D721Med (cell line): Measurements from ENCODE around the gene CCDC190.

Source experiments
- DNase-seq: peaks from one replicate; pipeline ENCODE4 v3.0.0; 2011; ENCODE audit warnings: low spot score; ENCODE audit not compliant: insufficient read length
- FAIRE-seq: peaks from 2 replicates; lab custom pipeline; 2011; peaks lifted over from hg19 to GRCh38; lab: Jason Lieb, UNC
- CTCF ChIP-seq: IDR thresholded peaks from 2 replicates; pipeline ENCODE4 v1.5.1; 2012; ENCODE audit warnings: mild to moderate bottlenecking, control low read depth; ENCODE audit not compliant: insufficient read depth; ENCODE audit errors: missing control alignments

Gene CCDC190

DNA sequence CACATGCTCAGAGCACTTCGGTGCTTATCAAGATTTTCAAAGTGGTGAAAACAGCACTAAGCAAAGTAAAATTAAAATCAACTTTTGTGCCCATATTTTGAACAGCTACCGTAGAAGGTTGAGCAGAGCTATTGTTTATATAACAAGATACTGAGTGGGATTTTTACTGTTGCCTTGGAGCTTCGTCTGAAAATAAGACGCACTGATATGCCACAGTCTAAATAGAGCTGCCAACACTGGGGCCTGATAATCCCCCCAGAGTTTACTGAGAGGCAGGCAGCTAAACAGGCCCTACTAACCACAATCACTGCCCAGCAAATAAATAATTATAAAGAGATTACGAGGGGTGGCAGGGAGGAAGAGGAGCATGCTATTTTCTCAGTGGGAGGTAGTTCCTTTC, 650 bp upstream of the CCDC190 start:
- no peak for DNase-seq
- no peak for FAIRE-seq

DNA sequence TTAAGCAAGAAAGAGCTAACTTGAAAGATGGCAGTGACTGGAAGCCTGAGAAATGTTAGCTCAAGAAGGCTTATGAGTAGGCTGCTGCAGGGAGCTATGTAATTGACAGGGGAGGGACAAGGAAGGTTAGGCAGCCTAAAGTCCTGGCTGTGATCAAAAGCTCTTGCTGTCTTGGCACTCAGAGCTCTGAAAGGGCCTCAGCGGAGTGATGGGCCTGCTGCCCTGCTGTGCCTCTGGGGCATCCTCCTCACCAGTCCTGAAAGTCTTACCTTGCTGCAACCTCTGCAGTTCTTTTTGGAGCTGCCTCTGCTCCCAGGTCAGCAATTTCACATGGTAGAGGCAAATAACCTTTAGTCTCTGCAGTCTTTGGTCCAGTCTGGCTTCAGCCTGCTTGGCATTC, 1.8 kb downstream of the CCDC190 start:
- DNase-seq (no peak), FAIRE-seq (no peak)
- no peak for TF ChIP-seq CTCF

More for the DNA sequence above, 650 bp upstream of the CCDC190 start:
- no peak for TF ChIP-seq CTCF

DNA sequence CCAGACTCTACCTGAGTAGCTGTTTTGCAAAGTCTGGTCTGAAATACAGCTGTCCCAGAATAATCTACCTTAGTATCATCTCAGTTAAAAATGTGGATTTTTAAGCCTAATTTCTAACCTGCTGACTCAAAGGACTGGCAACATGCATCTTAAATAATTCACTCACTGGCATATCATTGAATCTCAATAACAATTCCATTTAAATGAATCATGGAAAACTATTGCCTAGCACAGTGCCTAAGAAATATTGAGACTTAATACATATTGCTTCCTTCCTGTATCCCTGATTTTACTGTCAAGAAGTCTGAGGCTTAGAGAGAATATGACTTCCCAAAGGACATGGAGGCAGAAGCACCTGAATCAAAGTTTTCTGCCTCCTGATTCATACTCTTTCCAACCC, 3.1 kb downstream of the CCDC190 start:
- no peak for FAIRE-seq
- no peak for TF ChIP-seq CTCF

GRCh38 chr1:162856260-162856659, 4.7 kb downstream of the CCDC190 start:
- DNase-seq (no peak), FAIRE-seq (peak; percentile 66)
- TF ChIP-seq CTCF: no peak

More for the DNA sequence above, 3.1 kb downstream of the CCDC190 start:
- no peak for DNase-seq

DNA sequence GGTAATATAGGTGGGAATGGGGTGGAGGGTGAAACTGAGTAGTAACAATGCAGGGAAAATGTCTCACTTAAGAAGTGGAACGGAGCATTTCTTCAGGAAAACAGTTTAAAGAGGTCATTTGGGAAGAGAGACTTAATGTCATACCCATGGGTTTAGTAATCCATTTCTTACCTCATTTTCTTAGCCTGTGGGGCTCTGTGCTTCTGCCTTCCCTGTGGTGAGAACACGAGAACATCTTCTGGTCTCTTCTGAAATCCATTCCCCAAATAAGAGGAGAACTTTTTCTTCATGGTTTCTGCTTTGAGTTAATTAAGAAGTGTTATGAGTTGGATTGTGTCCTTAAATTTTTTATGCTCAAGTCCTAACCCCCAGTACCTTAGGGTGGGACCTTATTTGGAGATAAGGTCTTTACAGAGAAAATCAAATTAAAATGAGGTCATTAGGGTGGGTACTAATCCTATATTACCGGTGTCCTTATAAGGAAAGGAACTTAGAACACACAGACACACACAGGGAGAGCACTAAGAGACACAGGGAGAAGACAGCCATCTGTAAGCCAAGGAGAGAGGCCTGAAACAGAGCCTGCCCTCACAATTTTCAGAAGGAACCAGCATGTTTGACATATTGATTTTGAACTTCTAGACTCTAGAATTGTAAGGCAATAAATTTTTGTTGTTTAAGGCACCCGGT, 5.4 kb downstream of the CCDC190 start:
- DNase-seq (no peak), FAIRE-seq (no peak)
- no peak for TF ChIP-seq CTCF

- FAIRE-seq (peak; percentile 94), DNase-seq (peak; percentile 48)
- peak; percentile 96 for TF ChIP-seq CTCF
These were observed 6.6 kb downstream of the CCDC190 start for GRCh38 chr1:162854245-162854882.

DNA sequence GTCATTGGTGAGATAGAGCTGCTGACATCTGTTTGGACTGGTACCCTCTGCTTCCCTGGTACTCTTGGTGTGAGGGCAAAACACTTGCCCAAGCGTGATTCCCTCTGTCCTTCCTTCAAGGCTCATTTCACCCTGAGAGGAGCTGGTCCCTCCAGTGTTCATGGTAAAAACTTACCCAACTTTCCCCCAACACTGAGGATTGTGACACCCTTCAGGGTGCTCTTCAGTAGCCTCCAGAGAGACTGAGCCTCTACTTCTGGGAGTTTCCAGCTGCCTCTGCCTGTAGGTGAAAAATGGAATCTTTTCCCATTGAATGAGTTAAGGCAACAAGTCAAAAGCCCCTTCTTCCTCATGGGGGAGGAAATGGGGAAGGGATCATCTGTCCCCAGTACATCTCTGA, 9.6 kb downstream of the CCDC190 start:
- TF ChIP-seq CTCF: no peak
- FAIRE-seq (no peak), DNase-seq (no peak)
